MM.1S (cell line): ENCODE results near the gene HOXD11.

Experiments used
- DNase-seq: peaks from one replicate; pipeline ENCODE4 v3.0.0-alpha.2; 2015
- H2AFZ ChIP-seq: fragments of 300-600 bp; sonication (generic); 2 replicates; pipeline ENCODE4 v1.6.0; 2016; ENCODE audit warnings: antibody characterized with exemption, low read length
- H3F3A ChIP-seq: fragments of 300-600 bp; sonication (generic); 2 replicates; pipeline ENCODE4 v1.6.1; 2016; ENCODE audit warnings: mild to moderate bottlenecking, antibody characterized with exemption, low read length, moderate library complexity, mixed read lengths; ENCODE audit not compliant: insufficient read depth
- H3K27ac ChIP-seq: fragments of 300-600 bp; sonication (generic); 2 replicates; pipeline ENCODE4 v1.5.1; 2016; ENCODE audit warnings: mild to moderate bottlenecking, low read length
- H3K27me3 ChIP-seq: fragments of 300-600 bp; sonication (generic); replicated peaks from 2 replicates; pipeline ENCODE4 v1.6.0; 2016; ENCODE audit warnings: low read length; ENCODE audit not compliant: insufficient read depth
- H3K36me3 ChIP-seq: fragments of 300-600 bp; sonication (generic); replicated peaks from 2 replicates; pipeline ENCODE4 v1.6.1; 2016; ENCODE audit warnings: mild to moderate bottlenecking, low read length, mixed read lengths; ENCODE audit not compliant: insufficient read depth
- H3K4me1 ChIP-seq: fragments of 300-600 bp; sonication (generic); 2 replicates; pipeline ENCODE4 v1.6.1; 2016; ENCODE audit warnings: low read length, mixed read lengths
- H3K4me2 ChIP-seq: fragments of 300-600 bp; sonication (generic); 2 replicates; pipeline ENCODE4 v1.6.0; 2016; ENCODE audit warnings: low read depth, low read length
- H3K4me3 ChIP-seq: fragments of 300-600 bp; sonication (generic); 2 replicates; pipeline ENCODE4 v1.5.1; 2016; ENCODE audit warnings: low read length, mixed read lengths
- H3K79me2 ChIP-seq: fragments of 300-600 bp; sonication (generic); 2 replicates; pipeline ENCODE4 v1.6.1; 2016; ENCODE audit warnings: mixed run types, low read length, mixed read lengths
- H3K9ac ChIP-seq: fragments of 300-600 bp; sonication (generic); 2 replicates; pipeline ENCODE4 v1.6.1; 2016; ENCODE audit warnings: low read length, mixed read lengths
- H3K9me2 ChIP-seq: fragments of 300-600 bp; sonication (generic); replicated peaks from 2 replicates; pipeline ENCODE4 v1.6.1; 2016; ENCODE audit warnings: mild to moderate bottlenecking, low read length, mixed read lengths; ENCODE audit not compliant: insufficient read depth
- H3K9me3 ChIP-seq: fragments of 300-600 bp; sonication (generic); replicated peaks from 2 replicates; pipeline ENCODE4 v1.6.1; 2016; ENCODE audit warnings: mild to moderate bottlenecking, low read length, mixed read lengths; ENCODE audit not compliant: insufficient read depth
- H4K20me1 ChIP-seq: fragments of 300-600 bp; sonication (generic); 2 replicates; pipeline ENCODE4 v1.6.1; 2016; ENCODE audit warnings: mild to moderate bottlenecking, low read length, moderate library complexity, mixed read lengths; ENCODE audit not compliant: insufficient read depth
- CTCF ChIP-seq: fragments of 300-600 bp; sonication (generic); IDR thresholded peaks from 2 replicates; pipeline ENCODE4 v1.5.1; 2016; ENCODE audit warnings: antibody characterized with exemption, low read length, mixed read lengths
- EZH2 ChIP-seq: fragments of 300-600 bp; sonication (generic); optimal IDR thresholded peaks from 2 replicates; pipeline ENCODE3; 2017; ENCODE audit warnings: low read depth, mild to moderate bottlenecking, antibody characterized with exemption, low read length, mixed read lengths
- EZH2phosphoT487 ChIP-seq: fragments of 300-600 bp; sonication (generic); IDR thresholded peaks from 2 replicates; pipeline ENCODE4 v1.6.1; 2018; ENCODE audit warnings: antibody characterized with exemption, low read length

HOXD11 gene

GRCh38 chr2:176145085-176145969 is 38.2 kb downstream of the HOXD11 start:
- Histone ChIP-seq H4K20me1 (no peaks in the 10 kb centered on the region), H3K9me3 (no peaks in the 10 kb centered on the region), H3K36me3 (no peaks in the 10 kb centered on the region), H3K4me1 (no peaks in the 10 kb centered on the region), H3F3A (no peaks in the 10 kb centered on the region), H3K27me3 (peaks cover 11% of the 10 kb centered on the region), H3K4me2 (no peak overlapping the region), H3K9me2 (no peaks in the 10 kb centered on the region), H3K27ac (no peak overlapping the region), H3K4me3 (no peak overlapping the region), H2AFZ (no peak overlapping the region), H3K79me2 (no peaks in the 10 kb centered on the region), H3K9ac (no peak overlapping the region)
- DNase-seq: no peak
- TF ChIP-seq EZH2phosphoT487: no peak

GRCh38 chr2:176146101-176146500 is 39.0 kb downstream of the HOXD11 start:
- TF ChIP-seq CTCF: no peak
- no peak for TF ChIP-seq EZH2
- TF ChIP-seq EZH2phosphoT487: no peak
- H3K27me3 ChIP-seq: peaks cover 15% of the 10 kb centered on the region

GRCh38 chr2:176146645-176147044 is 39.6 kb downstream of the HOXD11 start:
- peaks cover 15% of the 10 kb centered on the region for H3K27me3 ChIP-seq

More at GRCh38 chr2:176146101-176146500, 39.0 kb downstream of the HOXD11 start:
- Histone ChIP-seq H3K36me3 (no peaks in the 10 kb centered on the region), H3K79me2 (no peaks in the 10 kb centered on the region), H3K9ac (no peak overlapping the region), H3K9me2 (no peaks in the 10 kb centered on the region), H2AFZ (no peak overlapping the region), H3K4me2 (no peak overlapping the region), H3K4me1 (no peaks in the 10 kb centered on the region), H3K4me3 (no peak overlapping the region), H3K9me3 (no peaks in the 10 kb centered on the region), H3F3A (no peaks in the 10 kb centered on the region), H3K27ac (no peak overlapping the region), H4K20me1 (no peaks in the 10 kb centered on the region)
- DNase-seq: no peak

More at GRCh38 chr2:176146645-176147044, 39.6 kb downstream of the HOXD11 start:
- no peaks in the 10 kb centered on the region for H3K4me1 ChIP-seq
- DNase-seq: no peak
- H4K20me1 ChIP-seq: no peaks in the 10 kb centered on the region
- no peaks in the 10 kb centered on the region for H3K9me2 ChIP-seq
- no peak overlapping the region for H3K27ac ChIP-seq
- no peaks in the 10 kb centered on the region for H3F3A ChIP-seq
- no peak overlapping the region for H3K9ac ChIP-seq
- H3K9me3 ChIP-seq: no peaks in the 10 kb centered on the region
- TF ChIP-seq EZH2: no peak
- TF ChIP-seq CTCF: no peak
- TF ChIP-seq EZH2phosphoT487: no peak
- no peaks in the 10 kb centered on the region for H3K79me2 ChIP-seq
- no peaks in the 10 kb centered on the region for H3K36me3 ChIP-seq
- H3K4me2 ChIP-seq: no peak overlapping the region
- H2AFZ ChIP-seq: no peak overlapping the region
- no peak overlapping the region for H3K4me3 ChIP-seq
